PC-9 (cell line): ENCODE measurements around the gene PICALM. TPM values are rescaled to one million over a fixed set of nuclear protein-coding genes. Genes with fewer than 3 reads are reported as not detected.

Source experiments
- BruUV-seq: library from RNA; stranded (reverse); fragments of 400-500 nt; replicated peaks from 2 replicates; lab custom pipeline; 2021; lab: Mats Ljungman, UMichigan
- CTCF ChIA-PET: fragments of 300-600 bp; sonication (Branson Sonifier 250); formaldehyde crosslinking; loops from one replicate; lab custom pipeline; 2022; ENCODE audit warnings: antibody characterized with exemption; lab: Charles Lee
- POLR2A ChIA-PET: fragments of 300-600 bp; sonication (Branson Sonifier 250); formaldehyde crosslinking; loops from one replicate; lab custom pipeline; 2022; ENCODE audit warnings: antibody characterized with exemption; ENCODE audit not compliant: unreplicated experiment; lab: Charles Lee
- DNase-seq, 2 experiments: peaks; one replicate each; pipeline versions ENCODE4 v3.0.0 to v3.0.0-alpha.2; 2015 to 2022; ENCODE audit warnings: mixed read lengths in 1 of 2
- H2AFZ ChIP-seq: fragments of 200-600 bp; sonication (generic); 2 replicates; pipeline ENCODE4 v1.8.1; 2017; ENCODE audit warnings: antibody characterized with exemption
- H3F3A ChIP-seq: fragments of 200-600 bp; sonication (generic); 2 replicates; pipeline ENCODE4 v1.8.1; 2017; ENCODE audit warnings: antibody characterized with exemption, mild to moderate bottlenecking, low read depth; ENCODE audit not compliant: insufficient read depth
- H3K27ac ChIP-seq: fragments of 200-600 bp; sonication (generic); 2 replicates; pipeline ENCODE4 v1.6.1; 2016; ENCODE audit warnings: mixed run types
- H3K27me3 ChIP-seq: fragments of 200-600 bp; sonication (generic); 2 replicates; pipeline ENCODE4 v1.6.1; 2016; ENCODE audit warnings: low read depth, mixed run types; ENCODE audit not compliant: insufficient read depth
- H3K36me3 ChIP-seq: fragments of 200-600 bp; sonication (generic); 2 replicates; pipeline ENCODE4 v1.6.1; 2016; ENCODE audit warnings: low read depth, mixed run types
- H3K4me1 ChIP-seq: fragments of 200-600 bp; sonication (generic); replicated peaks from 2 replicates; pipeline ENCODE4 v1.6.1; 2016; ENCODE audit warnings: mixed run types; ENCODE audit not compliant: insufficient read depth
- H3K4me2 ChIP-seq: fragments of 200-600 bp; sonication (generic); 2 replicates; pipeline ENCODE4 v1.6.1; 2017; ENCODE audit warnings: mixed run types
- H3K4me3 ChIP-seq: fragments of 200-600 bp; sonication (generic); 2 replicates; pipeline ENCODE4 v1.6.1; 2016; ENCODE audit warnings: mixed run types
- H3K79me2 ChIP-seq: fragments of 200-600 bp; sonication (generic); 2 replicates; pipeline ENCODE4 v1.6.1; 2017; ENCODE audit warnings: low read depth, mixed run types
- H3K9me2 ChIP-seq: fragments of 200-600 bp; sonication (generic); 2 replicates; pipeline ENCODE4 v1.8.1; 2017; ENCODE audit warnings: mild to moderate bottlenecking; ENCODE audit not compliant: insufficient read depth
- H3K9me3 ChIP-seq: fragments of 200-600 bp; sonication (generic); 2 replicates; pipeline ENCODE4 v1.8.1; 2016; ENCODE audit warnings: low read depth; ENCODE audit not compliant: insufficient read depth
- H4K20me1 ChIP-seq: fragments of 200-600 bp; sonication (generic); 2 replicates; pipeline ENCODE4 v1.8.1; 2017; ENCODE audit not compliant: insufficient read depth
- CTCF ChIP-seq: fragments of 200-600 bp; sonication (generic); conservative IDR thresholded peaks from 2 replicates; pipeline ENCODE4 v1.6.1; 2017; ENCODE audit warnings: mixed run types, antibody characterized with exemption, mild to moderate bottlenecking, moderate library complexity
- EZH2 ChIP-seq: fragments of 200-600 bp; sonication (generic); IDR thresholded peaks from 2 replicates; pipeline ENCODE4 v1.8.0; 2017; ENCODE audit warnings: antibody characterized with exemption, low read depth
- intact Hi-C: fragments of 100-400 bp; cut with micrococcal nuclease; formaldehyde crosslinking; loops from one replicate; pipeline ENCODE4 v1.10.0; 2022; ENCODE audit not compliant: unreplicated experiment
- total RNA-seq: library from RNA; stranded (reverse); gene quantifications from 2 replicates; pipeline ENCODE4 v1.2.3, GENCODE V29; 2021

PICALM gene
- total RNA-seq, 1 experiment from 2014 or later = 116 TPM

- BruUV-seq = no TSS peak
- H3F3A ChIP-seq = peaks cover 33% of the 10 kb centered on the region
- H3K79me2 ChIP-seq = no peaks in the 10 kb centered on the region
- no peak overlapping the region for H3K27ac ChIP-seq
- H3K36me3 ChIP-seq = no peaks in the 10 kb centered on the region
- peaks cover 3% of the 10 kb centered on the region; the same call in 1 of the 2 replicates for H3K9me3 ChIP-seq
- DNase-seq = no peak
- H3K27me3 ChIP-seq = no peaks in the 10 kb centered on the region
- no peak overlapping the region for H3K4me3 ChIP-seq
- H2AFZ ChIP-seq = no peak overlapping the region
- intact Hi-C loops = no loop called here
- H3K9me2 ChIP-seq = no peaks in the 10 kb centered on the region
- H3K4me2 ChIP-seq = no peak overlapping the region
- ChIA-PET POLR2A (interaction anchor here (0.7 kb wide), 1 partner anchor 54 kb away, joined by 5 read pairs; no protein-coding TSS in a partner anchor), CTCF (no interaction called here)
- TF ChIP-seq CTCF (no peak), EZH2 (no peak)
- H4K20me1 ChIP-seq = no peaks in the 10 kb centered on the region
- H3K4me1 ChIP-seq = peaks cover 45% of the 10 kb centered on the region
Observed at GRCh38 chr11:86097980-86098379, 29.1 kb upstream of the PICALM start.

GRCh38 chr11:86091566-86091965 is 22.7 kb upstream of the PICALM start:
- no peaks in the 10 kb centered on the region for H3F3A ChIP-seq
- DNase-seq = no peak
- H3K36me3 ChIP-seq = no peaks in the 10 kb centered on the region
- no peaks in the 10 kb centered on the region for H3K79me2 ChIP-seq
- H3K4me1 ChIP-seq = no peaks in the 10 kb centered on the region
- H3K27me3 ChIP-seq = no peaks in the 10 kb centered on the region
- no peaks in the 10 kb centered on the region for H3K9me3 ChIP-seq
- intact Hi-C loops = no loop called here
- no peak for TF ChIP-seq EZH2
- no peak for TF ChIP-seq CTCF
- H4K20me1 ChIP-seq = no peaks in the 10 kb centered on the region
- no peak overlapping the region for H3K4me3 ChIP-seq
- no TSS peak for BruUV-seq
- ChIA-PET POLR2A (no interaction called here), CTCF (no interaction called here)
- H3K4me2 ChIP-seq = no peak overlapping the region
- no peaks in the 10 kb centered on the region for H3K9me2 ChIP-seq
- H2AFZ ChIP-seq = no peak overlapping the region
- H3K27ac ChIP-seq = no peak overlapping the region

GRCh38 chr11:86091086-86091485 is 22.2 kb upstream of the PICALM start:
- no peak overlapping the region for H3K27ac ChIP-seq
- H3K9me2 ChIP-seq = no peaks in the 10 kb centered on the region
- no peaks in the 10 kb centered on the region for H3K27me3 ChIP-seq
- H3F3A ChIP-seq = no peaks in the 10 kb centered on the region
- H3K36me3 ChIP-seq = no peaks in the 10 kb centered on the region
- CTCF ChIA-PET = no interaction called here
- TF ChIP-seq CTCF (no peak), EZH2 (no peak)
- no TSS peak for BruUV-seq
- H4K20me1 ChIP-seq = no peaks in the 10 kb centered on the region
- DNase-seq = no peak
- intact Hi-C loops = no loop called here
- no peaks in the 10 kb centered on the region for H3K79me2 ChIP-seq
- H3K4me3 ChIP-seq = no peak overlapping the region
- H3K4me1 ChIP-seq = no peaks in the 10 kb centered on the region
- POLR2A ChIA-PET = no interaction called here
- H3K4me2 ChIP-seq = no peak overlapping the region
- no peak overlapping the region for H2AFZ ChIP-seq
- H3K9me3 ChIP-seq = no peaks in the 10 kb centered on the region
